Progenitor cell of endocrine pancreas (in vitro differentiated cells): Measurements from ENCODE around the gene ANKRD61. TPM values are rescaled to one million over a fixed set of nuclear protein-coding genes. Genes with fewer than 3 reads are reported as not detected.
"Not testable (repeated sequence)": the region's sequence is repeated elsewhere in the genome, so short reads cannot be mapped to it uniquely, and the experiment has no call there.

Experiments
- DNase-seq: peaks from one replicate; pipeline ENCODE4 v3.0.0; 2021; ENCODE audit warnings: low spot score; ENCODE audit not compliant: unreplicated experiment
- H3K27ac Mint-ChIP-seq: 2 replicates; pipeline ENCODE4 v1.8.0; 2021; ENCODE audit warnings: mild to moderate bottlenecking, moderate library complexity, mixed read lengths
- H3K27me3 Mint-ChIP-seq: 2 replicates; pipeline ENCODE4 v1.8.0; 2021; ENCODE audit warnings: mixed read lengths
- H3K36me3 Mint-ChIP-seq: 2 replicates; pipeline ENCODE4 v1.8.0; 2022; ENCODE audit warnings: mixed read lengths; ENCODE audit not compliant: insufficient read depth
- H3K4me1 Mint-ChIP-seq: 2 replicates; pipeline ENCODE4 v1.8.0; 2021; ENCODE audit warnings: low read depth, mixed read lengths
- H3K4me3 Mint-ChIP-seq: 2 replicates; pipeline ENCODE4 v1.8.0; 2021; ENCODE audit warnings: low read depth, mild to moderate bottlenecking, moderate library complexity, mixed read lengths
- H3K9me3 Mint-ChIP-seq: 2 replicates; pipeline ENCODE4 v1.8.0; 2021; ENCODE audit warnings: low read depth, mixed read lengths
- long read RNA-seq: library from polyadenylated mRNA; unstranded; transcript quantifications from one replicate; pipeline ENCODE4 v2.0.0, GENCODE V29; 2020
- total RNA-seq: library from RNA; stranded (reverse); gene quantifications from 2 replicates; pipeline ENCODE4 v1.2.1, GENCODE V29; 2021
- TF ChIP-seq, protein P1 (sequence below): fragments of 200-600 bp; sonication (generic); IDR thresholded peaks from one replicate; pipeline ENCODE4 v1.5.0; 2021; ENCODE audit warnings: antibody characterized with exemption, mild to moderate bottlenecking; ENCODE audit not compliant: unreplicated experiment

ANKRD61 gene
- 0.22 and 0.47 TPM in 2 replicates for total RNA-seq
- long read RNA-seq = 0 reads

DNA sequence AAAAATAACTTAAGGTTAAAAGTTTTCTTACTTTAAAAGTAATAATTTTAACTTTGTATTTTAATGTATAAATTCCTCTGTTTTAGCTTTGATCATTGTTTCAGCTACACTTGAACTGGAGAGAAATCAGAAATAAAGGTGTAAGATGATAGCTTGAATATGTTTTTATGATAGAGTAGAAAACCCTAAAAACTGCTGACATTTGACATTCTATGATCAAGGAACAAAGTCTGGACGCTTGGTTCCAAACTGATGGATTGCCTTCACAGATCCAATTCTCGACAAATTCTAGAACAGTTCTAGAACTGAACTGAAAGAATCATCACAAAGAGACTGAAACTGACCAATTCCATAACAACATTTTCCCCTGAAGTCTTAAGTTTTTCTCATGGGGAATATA lies at the start of gene ANKRD61:
Gene ANKRD61 (plus strand): TSS at position 389 of the 400 bp plus-strand sequence. CDS start 0 bp downstream, at position 389.
- Mint-ChIP-seq H3K27me3 (no peaks in the 10 kb centered on the region), H3K4me1 (no peaks in the 10 kb centered on the region), H3K36me3 (peaks cover 40% of the 10 kb centered on the region), H3K27ac (peak within 1 kb of the TSS; percentile 54), H3K4me3 (no peak within 1 kb of the TSS), H3K9me3 (no peaks in the 10 kb centered on the region)
- TF ChIP-seq, protein P1, sequence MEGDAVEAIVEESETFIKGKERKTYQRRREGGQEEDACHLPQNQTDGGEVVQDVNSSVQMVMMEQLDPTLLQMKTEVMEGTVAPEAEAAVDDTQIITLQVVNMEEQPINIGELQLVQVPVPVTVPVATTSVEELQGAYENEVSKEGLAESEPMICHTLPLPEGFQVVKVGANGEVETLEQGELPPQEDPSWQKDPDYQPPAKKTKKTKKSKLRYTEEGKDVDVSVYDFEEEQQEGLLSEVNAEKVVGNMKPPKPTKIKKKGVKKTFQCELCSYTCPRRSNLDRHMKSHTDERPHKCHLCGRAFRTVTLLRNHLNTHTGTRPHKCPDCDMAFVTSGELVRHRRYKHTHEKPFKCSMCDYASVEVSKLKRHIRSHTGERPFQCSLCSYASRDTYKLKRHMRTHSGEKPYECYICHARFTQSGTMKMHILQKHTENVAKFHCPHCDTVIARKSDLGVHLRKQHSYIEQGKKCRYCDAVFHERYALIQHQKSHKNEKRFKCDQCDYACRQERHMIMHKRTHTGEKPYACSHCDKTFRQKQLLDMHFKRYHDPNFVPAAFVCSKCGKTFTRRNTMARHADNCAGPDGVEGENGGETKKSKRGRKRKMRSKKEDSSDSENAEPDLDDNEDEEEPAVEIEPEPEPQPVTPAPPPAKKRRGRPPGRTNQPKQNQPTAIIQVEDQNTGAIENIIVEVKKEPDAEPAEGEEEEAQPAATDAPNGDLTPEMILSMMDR = no peak
- no peak for DNase-seq

DNA sequence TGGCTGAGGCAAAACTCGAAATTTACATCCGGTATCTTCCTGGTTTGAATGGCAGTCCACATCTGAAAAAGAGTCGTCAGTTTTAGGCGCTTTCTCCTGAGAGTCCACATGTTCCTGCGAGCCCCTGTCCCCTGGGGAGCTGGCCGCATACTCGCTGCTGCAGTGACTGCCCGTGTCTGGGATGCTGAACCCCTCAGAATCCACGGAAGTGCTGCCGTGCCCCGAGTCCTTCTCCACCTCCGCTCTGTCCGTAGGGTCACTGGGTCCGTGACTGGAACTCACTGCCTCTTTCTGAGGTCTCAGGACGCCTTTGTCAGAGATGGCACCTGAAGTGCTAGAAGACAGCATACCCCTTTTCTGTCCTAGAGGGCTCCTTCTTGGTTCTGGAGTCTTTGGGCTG lies 44.1 kb upstream of the ANKRD61 start:
- not testable (repeated sequence) for H3K27ac Mint-ChIP-seq, H3K4me1 Mint-ChIP-seq, H3K27me3 Mint-ChIP-seq, DNase-seq, H3K4me3 Mint-ChIP-seq, H3K9me3 Mint-ChIP-seq
- H3K36me3 Mint-ChIP-seq = peaks cover 18% of the 10 kb centered on the region

DNA sequence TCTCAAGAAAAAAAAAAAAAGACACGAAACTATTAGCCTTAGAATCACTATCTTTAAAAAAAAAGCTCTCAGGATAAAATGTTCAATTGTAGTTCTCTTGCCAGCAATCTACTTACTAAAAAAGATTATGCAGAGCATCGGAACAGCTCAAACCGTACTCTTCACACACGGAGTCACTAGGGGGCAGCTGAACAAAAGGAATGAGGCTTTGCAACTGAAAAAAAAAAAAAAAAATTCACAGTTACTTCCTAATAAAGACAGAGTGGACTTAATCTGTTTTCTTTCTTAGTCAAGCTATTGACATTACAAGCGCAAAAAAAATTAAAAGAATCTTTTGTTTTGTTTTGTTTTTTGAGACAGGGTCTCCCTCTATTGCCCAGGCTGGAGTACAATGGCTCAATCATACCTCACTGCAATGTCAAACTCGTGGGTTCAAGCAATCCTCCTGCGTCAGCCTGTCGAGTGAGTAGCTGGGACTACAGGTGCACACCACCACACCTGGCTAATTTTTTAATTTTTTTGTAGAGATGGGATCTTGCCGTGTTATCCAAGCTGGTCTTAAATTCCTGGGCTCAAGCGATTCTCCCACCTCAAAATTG lies 33.9 kb upstream of the ANKRD61 start:
- DNase-seq = no peak
- TF ChIP-seq, protein P1 = peak; percentile 65
- Mint-ChIP-seq H3K36me3 (peaks cover 17% of the 10 kb centered on the region), H3K4me3 (no peak overlapping the region), H3K27me3 (no peaks in the 10 kb centered on the region), H3K9me3 (no peaks in the 10 kb centered on the region), H3K27ac (peak overlapping the region; percentile 59), H3K4me1 (no peaks in the 10 kb centered on the region)

DNA sequence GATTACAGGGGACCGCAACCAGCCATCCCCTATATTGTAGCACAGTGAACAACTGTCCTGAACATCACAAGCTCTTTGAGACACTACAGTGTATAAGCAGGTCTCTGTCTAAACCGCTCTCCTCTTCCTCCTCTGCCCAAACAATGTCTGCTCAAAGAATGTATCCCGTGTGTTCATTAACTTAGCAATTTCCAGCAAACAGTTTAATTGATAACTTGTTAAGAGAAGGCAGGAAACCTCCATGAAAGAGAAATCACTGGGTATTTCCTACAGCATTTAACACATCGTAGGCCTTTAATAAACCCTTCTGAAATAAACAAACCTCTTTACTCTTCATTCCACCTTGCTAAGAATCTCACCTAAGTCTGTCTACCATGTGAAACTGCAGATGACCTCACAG lies 23.8 kb upstream of the ANKRD61 start:
- H3K9me3 Mint-ChIP-seq = no peaks in the 10 kb centered on the region
- peak overlapping the region; percentile 60 for H3K4me3 Mint-ChIP-seq
- H3K36me3 Mint-ChIP-seq = peaks cover 2% of the 10 kb centered on the region
- no peak for DNase-seq
- H3K4me1 Mint-ChIP-seq = peaks cover 10% of the 10 kb centered on the region
- H3K27me3 Mint-ChIP-seq = no peaks in the 10 kb centered on the region
- TF ChIP-seq, protein P1 = no peak
- peak overlapping the region; percentile 20 for H3K27ac Mint-ChIP-seq

DNA sequence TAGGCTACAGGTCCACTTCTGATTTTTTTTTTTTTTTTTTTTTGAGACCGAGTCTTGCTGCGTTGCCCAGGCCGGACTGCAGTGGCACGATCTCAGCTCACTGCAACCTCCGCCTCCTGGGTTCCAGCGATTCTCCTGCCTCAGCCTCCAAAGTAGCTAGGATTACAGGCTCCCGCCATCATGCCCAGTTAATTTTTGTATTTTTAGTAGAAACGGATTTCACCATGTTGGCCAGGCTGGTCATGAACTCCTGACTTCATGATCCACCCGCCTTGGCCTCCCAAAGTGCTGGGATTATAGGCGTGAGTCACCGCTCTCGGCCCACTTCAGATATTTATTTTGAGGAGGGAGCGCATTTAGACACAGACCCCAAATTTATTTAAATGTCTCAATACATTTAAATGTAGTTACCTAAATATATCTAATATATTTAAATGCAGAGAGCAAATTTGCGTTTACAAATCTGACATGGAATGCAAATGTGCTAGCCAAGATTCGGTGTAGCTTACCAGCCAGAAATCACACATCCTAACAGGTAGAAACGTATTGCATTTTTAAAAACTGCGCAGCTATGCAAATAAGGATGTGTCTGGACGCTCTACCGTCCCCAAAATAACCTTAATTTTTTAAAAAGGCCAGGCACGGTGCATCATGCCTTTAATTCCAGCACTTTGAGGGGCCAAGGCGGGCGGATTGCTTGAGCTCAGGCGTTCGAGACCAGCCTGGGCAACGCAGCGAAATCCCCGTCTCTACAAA lies 23.2 kb upstream of the ANKRD61 start:
- H3K9me3 Mint-ChIP-seq, H3K27me3 Mint-ChIP-seq, H3K27ac Mint-ChIP-seq, DNase-seq, H3K36me3 Mint-ChIP-seq: not testable (repeated sequence)
- H3K4me3 Mint-ChIP-seq = peak overlapping the region; percentile 82
- peaks cover 15% of the 10 kb centered on the region for H3K4me1 Mint-ChIP-seq

DNA sequence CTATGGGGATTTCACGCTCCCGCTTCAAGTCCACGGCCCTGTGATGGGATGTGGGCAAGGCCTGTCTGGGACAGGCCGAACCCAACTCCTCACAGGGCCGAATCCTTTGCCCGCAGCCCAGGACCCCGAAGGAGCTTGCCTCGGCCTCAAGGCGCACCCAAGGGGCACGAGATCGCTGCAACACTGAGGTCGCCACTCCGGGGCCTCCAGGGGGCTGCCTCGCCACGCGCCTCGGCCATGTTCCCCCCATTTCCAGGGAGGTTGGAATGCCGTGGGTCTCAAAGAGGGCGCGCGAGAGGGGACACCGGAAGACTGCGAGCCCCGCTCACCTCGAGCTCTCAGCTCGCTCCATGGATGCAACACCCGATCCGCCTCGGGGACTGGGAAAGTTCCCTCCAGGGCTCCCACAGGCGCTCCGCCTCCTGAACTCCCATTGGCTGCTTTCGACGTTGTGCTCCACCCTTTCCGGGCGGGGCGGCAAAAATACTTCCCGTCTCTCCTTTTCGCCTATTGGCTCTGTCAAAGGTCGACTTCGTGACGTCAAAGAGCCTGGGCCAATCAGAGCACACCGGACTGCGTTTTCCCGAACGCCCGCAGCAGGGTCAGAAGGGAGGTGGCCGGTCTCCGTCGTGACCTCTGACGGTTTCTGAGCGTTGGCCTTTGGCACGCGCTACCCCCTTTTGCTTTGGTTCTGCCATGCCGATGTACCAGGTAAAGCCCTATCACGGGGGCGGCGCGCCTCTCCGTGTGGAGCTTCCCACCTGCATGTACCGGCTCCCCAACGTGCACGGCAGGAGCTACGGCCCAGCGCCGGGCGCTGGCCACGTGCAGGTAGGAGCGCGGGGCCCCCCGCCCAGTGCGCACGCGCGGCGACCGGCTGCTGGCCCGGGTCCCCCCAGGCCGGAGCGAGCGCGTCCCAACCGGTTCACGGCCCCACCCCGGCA lies 22.2 kb upstream of the ANKRD61 start, which contains the start of the genes AIMP2 and PMS2:
Gene AIMP2 (plus strand): TSS at position 605 of the 944 bp plus-strand sequence. CDS start 92 bp downstream, at position 697.
Gene PMS2 (minus strand): TSS at position 382 of the 944 bp plus-strand sequence. CDS start 30 bp downstream, at position 352.
- peak; percentile 95 for DNase-seq
- Mint-ChIP-seq H3K4me1 (peaks cover 15% of the 10 kb centered on the region), H3K9me3 (no peaks in the 10 kb centered on the region), H3K36me3 (peaks cover 1% of the 10 kb centered on the region), H3K27ac (peak within 1 kb of the TSS; percentile 97), H3K27me3 (no peaks in the 10 kb centered on the region), H3K4me3 (peak within 1 kb of the TSS; percentile 82)
- TF ChIP-seq, protein P1 = peak; percentile 16

DNA sequence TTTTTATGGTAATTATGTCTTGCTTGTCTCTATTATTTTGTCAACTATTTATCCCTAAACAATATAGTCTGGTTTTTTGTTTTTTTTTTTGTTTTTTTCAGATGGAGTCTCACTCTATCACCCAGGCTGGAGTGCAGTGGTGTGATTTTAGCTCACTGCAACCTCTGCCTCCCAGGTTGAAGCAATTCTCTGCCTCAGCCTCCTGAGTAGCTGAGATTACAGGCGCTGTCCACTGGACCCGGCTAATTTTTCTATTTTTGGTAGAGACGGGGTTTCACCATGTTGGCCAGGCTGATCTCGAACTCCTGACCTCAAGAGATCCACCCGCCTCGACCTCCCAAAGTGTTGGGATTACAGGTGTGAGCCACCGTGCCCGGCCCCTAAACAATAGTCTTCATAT lies 20.8 kb upstream of the ANKRD61 start:
- Mint-ChIP-seq H3K27ac (peak overlapping the region; percentile 87), H3K4me1 (peaks cover 15% of the 10 kb centered on the region), H3K4me3 (peak overlapping the region; percentile 82)
- DNase-seq, H3K9me3 Mint-ChIP-seq, H3K27me3 Mint-ChIP-seq, H3K36me3 Mint-ChIP-seq: not testable (repeated sequence)
